WTC11 (cell line): ENCODE data around the gene CEBPZOS. TPM values are rescaled to one million over a fixed set of nuclear protein-coding genes. Genes with fewer than 3 reads are reported as not detected.

ENCODE experiments used
- ATAC-seq: fragments of 200-7000 bp; cut with Tn5 transposase; 2 replicates; pipeline ENCODE4 v1.10.0; 2021; ENCODE audit warnings: mild to moderate bottlenecking, moderate library complexity
- CTCF ChIA-PET: fragments of 300-600 bp; sonication (Branson Sonifier 250); formaldehyde crosslinking; loops from one replicate; lab custom pipeline; 2021; ENCODE audit warnings: antibody characterized with exemption; lab: Charles Lee
- POLR2A ChIA-PET: fragments of 350-600 bp; sonication (Branson Sonifier 250); formaldehyde crosslinking; loops from one replicate; lab custom pipeline; 2021; ENCODE audit warnings: antibody characterized with exemption; lab: Charles Lee
- DNase-seq: peaks from one replicate; pipeline ENCODE4 v3.0.0; 2021; ENCODE audit warnings: low spot score
- H3K27ac Mint-ChIP-seq: 2 replicates; pipeline ENCODE4 v1.8.0; 2021; ENCODE audit warnings: mixed read lengths
- H3K27me3 Mint-ChIP-seq: 2 replicates; pipeline ENCODE4 v1.8.0; 2021; ENCODE audit warnings: low read depth, mild to moderate bottlenecking, moderate library complexity, mixed read lengths
- H3K36me3 Mint-ChIP-seq: 2 replicates; pipeline ENCODE4 v1.8.0; 2021; ENCODE audit warnings: mixed read lengths
- H3K4me1 Mint-ChIP-seq: 2 replicates; pipeline ENCODE4 v1.8.0; 2022; ENCODE audit warnings: mixed read lengths
- H3K4me3 Mint-ChIP-seq: 2 replicates; pipeline ENCODE4 v1.8.0; 2021; ENCODE audit warnings: mild to moderate bottlenecking, moderate library complexity, mixed read lengths
- H3K9me3 Mint-ChIP-seq: 2 replicates; pipeline ENCODE4 v1.8.0; 2021; ENCODE audit warnings: mixed read lengths
- CDX4 ChIP-seq: fragments of 250-450 bp; sonication (Bioruptor Pico); IDR thresholded peaks from 2 replicates; pipeline ENCODE4 v1.9.0; 2021; ENCODE audit warnings: moderate library complexity, mild to moderate bottlenecking, inconsistent platforms, borderline replicate concordance
- CREB1 ChIP-seq: sonication (generic); formaldehyde crosslinking; IDR thresholded peaks from 2 replicates; pipeline ENCODE4 v1.8.0; 2023; ENCODE audit warnings: mild to moderate bottlenecking, missing genetic modification reagents
- FOXK1 ChIP-seq: sonication (generic); formaldehyde crosslinking; IDR thresholded peaks from 2 replicates; pipeline ENCODE4 v1.8.0; 2022; ENCODE audit warnings: mild to moderate bottlenecking, moderate library complexity, missing genetic modification reagents
- FOXP1 ChIP-seq: sonication (generic); formaldehyde crosslinking; IDR thresholded peaks from 2 replicates; pipeline ENCODE4 v1.8.0; 2022; ENCODE audit warnings: missing genetic modification reagents, mild to moderate bottlenecking, moderate library complexity, borderline replicate concordance
- GABPB1 ChIP-seq: sonication (generic); formaldehyde crosslinking; IDR thresholded peaks from 2 replicates; pipeline ENCODE4 v1.8.1; 2023; ENCODE audit warnings: mild to moderate bottlenecking, missing genetic modification reagents
- HMGA2 ChIP-seq: fragments of 250-450 bp; sonication (Bioruptor Pico); IDR thresholded peaks from 2 replicates; pipeline ENCODE4 v1.4.0; 2021; ENCODE audit warnings: mild to moderate bottlenecking, moderate library complexity
- JAZF1 ChIP-seq: fragments of 250-450 bp; sonication (Bioruptor Pico); IDR thresholded peaks from 2 replicates; pipeline ENCODE4 v1.9.0; 2021; ENCODE audit warnings: moderate library complexity, mild to moderate bottlenecking, inconsistent platforms
- MYBL2 ChIP-seq: sonication (generic); formaldehyde crosslinking; IDR thresholded peaks from 2 replicates; pipeline ENCODE4 v1.8.1; 2023; ENCODE audit warnings: mild to moderate bottlenecking, moderate library complexity, missing genetic modification reagents
- SMAD3 ChIP-seq: sonication (generic); formaldehyde crosslinking; IDR thresholded peaks from 2 replicates; pipeline ENCODE4 v1.8.0; 2022; ENCODE audit warnings: missing genetic modification reagents, mild to moderate bottlenecking, borderline replicate concordance
- STAT6 ChIP-seq: sonication (generic); formaldehyde crosslinking; conservative IDR thresholded peaks from 2 replicates; pipeline ENCODE4 v1.8.1; 2023; ENCODE audit warnings: mild to moderate bottlenecking, low read depth, missing genetic modification reagents, moderate library complexity
- TCF7 ChIP-seq: sonication (generic); formaldehyde crosslinking; IDR thresholded peaks from 2 replicates; pipeline ENCODE4 v1.8.0; 2022; ENCODE audit warnings: mild to moderate bottlenecking, low read depth, missing genetic modification reagents, moderate library complexity
- ZBTB21 ChIP-seq: sonication (generic); formaldehyde crosslinking; IDR thresholded peaks from 2 replicates; pipeline ENCODE4 v1.8.1; 2023; ENCODE audit warnings: mild to moderate bottlenecking, missing genetic modification reagents, borderline replicate concordance
- ZNF121 ChIP-seq: sonication (generic); formaldehyde crosslinking; IDR thresholded peaks from 2 replicates; pipeline ENCODE4 v1.8.0; 2023; ENCODE audit warnings: missing genetic modification reagents
- ZNF232 ChIP-seq: sonication (generic); formaldehyde crosslinking; IDR thresholded peaks from 2 replicates; pipeline ENCODE4 v1.8.0; 2022; ENCODE audit warnings: mild to moderate bottlenecking, missing genetic modification reagents
- ZNF512 ChIP-seq: sonication (generic); formaldehyde crosslinking; IDR thresholded peaks from 2 replicates; pipeline ENCODE4 v1.8.1; 2022; ENCODE audit warnings: missing genetic modification reagents, borderline replicate concordance
- total RNA-seq: library from RNA; stranded (reverse); gene quantifications from 3 replicates; pipeline ENCODE4 v1.2.3, GENCODE V29; 2021
- TF ChIP-seq, protein P1 (sequence below): sonication (generic); formaldehyde crosslinking; IDR thresholded peaks from 2 replicates; pipeline ENCODE4 v1.8.1; 2023; ENCODE audit warnings: mild to moderate bottlenecking, missing genetic modification reagents
- TF ChIP-seq, protein P2 (sequence below): fragments of 250-450 bp; sonication (Bioruptor Pico); conservative IDR thresholded peaks from 2 replicates; pipeline ENCODE4 v1.9.0; 2021; ENCODE audit warnings: mild to moderate bottlenecking
- TF ChIP-seq, protein P3 (sequence below): fragments of 250-450 bp; sonication (Bioruptor Pico); IDR thresholded peaks from 2 replicates; pipeline ENCODE4 v1.8.0; 2021; ENCODE audit warnings: mild to moderate bottlenecking
- TF ChIP-seq, protein P4 (sequence below): sonication (generic); formaldehyde crosslinking; IDR thresholded peaks from 2 replicates; pipeline ENCODE4 v1.8.0; 2022; ENCODE audit warnings: mild to moderate bottlenecking, missing genetic modification reagents
- TF ChIP-seq, protein P5 (sequence below): sonication (generic); formaldehyde crosslinking; IDR thresholded peaks from 2 replicates; pipeline ENCODE4 v1.8.1; 2022; ENCODE audit warnings: mild to moderate bottlenecking, missing genetic modification reagents, moderate library complexity, borderline replicate concordance

Gene CEBPZOS
- total RNA-seq, 1 experiment from 2014 or later, result 129 TPM

GRCh38 chr2:37148325-37148724 lies 48.0 kb upstream of the CEBPZOS start:
- Mint-ChIP-seq H3K4me3 (no peak overlapping the region), H3K36me3 (peaks cover 36% of the 10 kb centered on the region), H3K27ac (peak overlapping the region; percentile 67; the same call in 1 of the 2 replicates), H3K27me3 (no peaks in the 10 kb centered on the region), H3K4me1 (peaks cover 20% of the 10 kb centered on the region), H3K9me3 (no peaks in the 10 kb centered on the region)
- ChIA-PET CTCF (no interaction called here), POLR2A (interaction anchor here (0.6 kb wide), 1 partner anchor 116 kb away, joined by 4 read pairs; no protein-coding TSS in a partner anchor)
- DNase-seq (no peak), ATAC-seq (no peak)
- TF ChIP-seq CDX4 (CRISPR knock-in tag), result no peak
- no peak for TF ChIP-seq MYBL2
- TF ChIP-seq, protein P1, sequence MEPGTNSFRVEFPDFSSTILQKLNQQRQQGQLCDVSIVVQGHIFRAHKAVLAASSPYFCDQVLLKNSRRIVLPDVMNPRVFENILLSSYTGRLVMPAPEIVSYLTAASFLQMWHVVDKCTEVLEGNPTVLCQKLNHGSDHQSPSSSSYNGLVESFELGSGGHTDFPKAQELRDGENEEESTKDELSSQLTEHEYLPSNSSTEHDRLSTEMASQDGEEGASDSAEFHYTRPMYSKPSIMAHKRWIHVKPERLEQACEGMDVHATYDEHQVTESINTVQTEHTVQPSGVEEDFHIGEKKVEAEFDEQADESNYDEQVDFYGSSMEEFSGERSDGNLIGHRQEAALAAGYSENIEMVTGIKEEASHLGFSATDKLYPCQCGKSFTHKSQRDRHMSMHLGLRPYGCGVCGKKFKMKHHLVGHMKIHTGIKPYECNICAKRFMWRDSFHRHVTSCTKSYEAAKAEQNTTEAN (CRISPR knock-in tag), result no peak
- no peak for TF ChIP-seq SMAD3 (CRISPR knock-in tag)
- TF ChIP-seq, protein P2, sequence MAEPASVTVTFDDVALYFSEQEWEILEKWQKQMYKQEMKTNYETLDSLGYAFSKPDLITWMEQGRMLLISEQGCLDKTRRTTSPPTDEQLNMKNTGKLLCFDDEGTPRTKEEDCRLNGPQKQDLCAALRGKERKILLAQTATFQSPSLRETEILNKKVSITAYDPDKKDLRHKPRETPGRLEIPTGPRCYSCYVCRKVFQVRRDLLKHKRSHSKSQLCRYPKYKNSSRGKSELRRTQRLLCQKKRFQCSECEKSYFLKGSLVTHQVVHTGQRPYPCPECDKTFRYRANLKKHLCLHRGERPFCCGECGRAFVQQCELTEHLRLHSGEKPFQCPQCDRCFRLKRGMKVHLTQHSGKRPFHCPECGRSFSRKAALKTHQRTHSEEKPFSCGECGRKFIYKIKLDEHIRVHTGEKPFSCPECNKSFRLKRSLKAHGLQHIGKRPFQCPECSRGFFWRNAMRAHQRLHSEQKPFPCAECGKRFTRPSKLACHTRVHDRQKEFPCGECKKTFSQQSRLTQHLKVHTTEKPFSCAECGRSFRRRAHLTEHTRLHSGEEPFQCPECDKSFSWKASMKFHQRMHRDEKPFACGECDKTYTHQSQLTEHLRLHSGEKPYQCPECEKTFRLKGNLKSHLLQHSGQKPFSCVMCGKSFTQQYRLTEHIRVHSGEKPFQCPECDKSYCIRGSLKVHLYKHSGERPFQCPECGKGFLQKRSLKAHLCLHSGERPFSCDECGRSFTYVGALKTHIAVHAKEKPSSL (CRISPR knock-in tag), result no peak
- no peak for TF ChIP-seq HMGA2 (CRISPR knock-in tag)
- no peak for TF ChIP-seq ZNF121 (CRISPR knock-in tag)
- TF ChIP-seq, protein P3, sequence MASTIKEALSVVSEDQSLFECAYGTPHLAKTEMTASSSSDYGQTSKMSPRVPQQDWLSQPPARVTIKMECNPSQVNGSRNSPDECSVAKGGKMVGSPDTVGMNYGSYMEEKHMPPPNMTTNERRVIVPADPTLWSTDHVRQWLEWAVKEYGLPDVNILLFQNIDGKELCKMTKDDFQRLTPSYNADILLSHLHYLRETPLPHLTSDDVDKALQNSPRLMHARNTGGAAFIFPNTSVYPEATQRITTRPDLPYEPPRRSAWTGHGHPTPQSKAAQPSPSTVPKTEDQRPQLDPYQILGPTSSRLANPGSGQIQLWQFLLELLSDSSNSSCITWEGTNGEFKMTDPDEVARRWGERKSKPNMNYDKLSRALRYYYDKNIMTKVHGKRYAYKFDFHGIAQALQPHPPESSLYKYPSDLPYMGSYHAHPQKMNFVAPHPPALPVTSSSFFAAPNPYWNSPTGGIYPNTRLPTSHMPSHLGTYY, result no peak
- TF ChIP-seq, protein P4, sequence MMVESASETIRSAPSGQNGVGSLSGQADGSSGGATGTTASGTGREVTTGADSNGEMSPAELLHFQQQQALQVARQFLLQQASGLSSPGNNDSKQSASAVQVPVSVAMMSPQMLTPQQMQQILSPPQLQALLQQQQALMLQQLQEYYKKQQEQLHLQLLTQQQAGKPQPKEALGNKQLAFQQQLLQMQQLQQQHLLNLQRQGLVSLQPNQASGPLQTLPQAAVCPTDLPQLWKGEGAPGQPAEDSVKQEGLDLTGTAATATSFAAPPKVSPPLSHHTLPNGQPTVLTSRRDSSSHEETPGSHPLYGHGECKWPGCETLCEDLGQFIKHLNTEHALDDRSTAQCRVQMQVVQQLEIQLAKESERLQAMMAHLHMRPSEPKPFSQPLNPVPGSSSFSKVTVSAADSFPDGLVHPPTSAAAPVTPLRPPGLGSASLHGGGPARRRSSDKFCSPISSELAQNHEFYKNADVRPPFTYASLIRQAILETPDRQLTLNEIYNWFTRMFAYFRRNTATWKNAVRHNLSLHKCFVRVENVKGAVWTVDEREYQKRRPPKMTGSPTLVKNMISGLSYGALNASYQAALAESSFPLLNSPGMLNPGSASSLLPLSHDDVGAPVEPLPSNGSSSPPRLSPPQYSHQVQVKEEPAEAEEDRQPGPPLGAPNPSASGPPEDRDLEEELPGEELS (CRISPR knock-in tag), result no peak
- no peak for TF ChIP-seq ZBTB21 (CRISPR knock-in tag)
- TF ChIP-seq TCF7 (CRISPR knock-in tag), result no peak
- TF ChIP-seq JAZF1 (CRISPR knock-in tag), result no peak
- TF ChIP-seq ZNF512, result no peak
- TF ChIP-seq FOXP1 (CRISPR knock-in tag), result no peak
- no peak for TF ChIP-seq FOXK1 (CRISPR knock-in tag)
- TF ChIP-seq, protein P5, sequence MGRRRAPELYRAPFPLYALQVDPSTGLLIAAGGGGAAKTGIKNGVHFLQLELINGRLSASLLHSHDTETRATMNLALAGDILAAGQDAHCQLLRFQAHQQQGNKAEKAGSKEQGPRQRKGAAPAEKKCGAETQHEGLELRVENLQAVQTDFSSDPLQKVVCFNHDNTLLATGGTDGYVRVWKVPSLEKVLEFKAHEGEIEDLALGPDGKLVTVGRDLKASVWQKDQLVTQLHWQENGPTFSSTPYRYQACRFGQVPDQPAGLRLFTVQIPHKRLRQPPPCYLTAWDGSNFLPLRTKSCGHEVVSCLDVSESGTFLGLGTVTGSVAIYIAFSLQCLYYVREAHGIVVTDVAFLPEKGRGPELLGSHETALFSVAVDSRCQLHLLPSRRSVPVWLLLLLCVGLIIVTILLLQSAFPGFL (CRISPR knock-in tag), result no peak
- TF ChIP-seq STAT6 (CRISPR knock-in tag), result no peak
- no peak for TF ChIP-seq GABPB1 (CRISPR knock-in tag)
- no peak for TF ChIP-seq ZNF232 (CRISPR knock-in tag)
- no peak for TF ChIP-seq CREB1 (CRISPR knock-in tag)
